BE2C (cell line): ENCODE data around the gene ARHGEF1.

Source experiments
- DNase-seq: peaks from one replicate; pipeline ENCODE4 v3.0.0-alpha.2; 2020
- H3K27me3 ChIP-seq: fragments of 250-450 bp; sonication (Bioruptor Pico); 2 replicates; pipeline ENCODE4 v1.5.1; 2020; ENCODE audit warnings: mild to moderate bottlenecking
- H3K36me3 ChIP-seq: fragments of 250-450 bp; sonication (Bioruptor Pico); 2 replicates; pipeline ENCODE4 v1.5.1; 2020; ENCODE audit warnings: mild to moderate bottlenecking
- H3K4me1 ChIP-seq: fragments of 250-450 bp; sonication (Bioruptor Pico); 2 replicates; pipeline ENCODE4 v1.5.1; 2020
- H3K4me3 ChIP-seq: 2 replicates; pipeline ENCODE4 v1.5.1; 2011; ENCODE audit warnings: low read depth, low read length
- H3K9me3 ChIP-seq: fragments of 250-450 bp; sonication (Bioruptor Pico); 2 replicates; pipeline ENCODE4 v1.5.1; 2020
- CTCF ChIP-seq: IDR thresholded peaks from 2 replicates; pipeline ENCODE4 v1.5.1; 2012; ENCODE audit warnings: mild to moderate bottlenecking, low read depth, low read length

Gene ARHGEF1

GRCh38 chr19:41894350-41894749 lies 11.4 kb downstream of the ARHGEF1 start:
- no peak for TF ChIP-seq CTCF
- H3K9me3 ChIP-seq = no peaks in the 10 kb centered on the region
- DNase-seq = no peak
- no peak overlapping the region for H3K4me3 ChIP-seq
- no peaks in the 10 kb centered on the region for H3K27me3 ChIP-seq
- no peaks in the 10 kb centered on the region for H3K4me1 ChIP-seq
- H3K36me3 ChIP-seq = 0 out of 2 replicates have a peak, but pooled peaks cover 2% of the 10 kb centered on the region

- Histone ChIP-seq H3K9me3 (no peaks in the 10 kb centered on the region), H3K4me3 (no peak overlapping the region), H3K4me1 (no peaks in the 10 kb centered on the region), H3K27me3 (no peaks in the 10 kb centered on the region), H3K36me3 (peaks cover 5% of the 10 kb centered on the region; the same call in 1 of the 2 replicates)
- DNase-seq = peak; percentile 42
- TF ChIP-seq CTCF = peak; percentile 51
These were observed 13.0 kb downstream of the ARHGEF1 start for GRCh38 chr19:41895745-41896580.

DNA sequence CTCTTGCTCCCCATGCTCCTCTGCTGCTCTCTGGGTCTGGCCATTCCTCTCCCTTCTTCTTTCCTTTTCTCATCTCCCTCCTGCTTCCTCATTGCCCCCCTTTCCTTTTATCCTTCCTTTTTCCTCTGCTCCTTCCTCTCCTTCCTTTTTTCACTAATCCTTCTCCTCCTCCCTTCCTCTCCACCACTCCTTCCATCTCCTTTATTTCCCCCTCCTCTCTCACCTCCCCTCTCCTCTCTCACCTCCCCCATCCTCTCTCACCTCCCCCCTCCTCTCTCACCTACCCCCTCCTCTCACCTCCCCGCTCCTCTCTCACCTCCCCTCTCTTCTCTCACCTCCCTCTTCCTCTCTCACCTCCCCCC lies 13.6 kb downstream of the ARHGEF1 start:
- no peak for TF ChIP-seq CTCF
- H3K36me3 ChIP-seq = peaks cover 5% of the 10 kb centered on the region
- H3K4me1 ChIP-seq = no peaks in the 10 kb centered on the region
- H3K4me3 ChIP-seq = no peak overlapping the region
- H3K9me3 ChIP-seq = no peaks in the 10 kb centered on the region
- DNase-seq = no peak
- H3K27me3 ChIP-seq = no peaks in the 10 kb centered on the region

DNA sequence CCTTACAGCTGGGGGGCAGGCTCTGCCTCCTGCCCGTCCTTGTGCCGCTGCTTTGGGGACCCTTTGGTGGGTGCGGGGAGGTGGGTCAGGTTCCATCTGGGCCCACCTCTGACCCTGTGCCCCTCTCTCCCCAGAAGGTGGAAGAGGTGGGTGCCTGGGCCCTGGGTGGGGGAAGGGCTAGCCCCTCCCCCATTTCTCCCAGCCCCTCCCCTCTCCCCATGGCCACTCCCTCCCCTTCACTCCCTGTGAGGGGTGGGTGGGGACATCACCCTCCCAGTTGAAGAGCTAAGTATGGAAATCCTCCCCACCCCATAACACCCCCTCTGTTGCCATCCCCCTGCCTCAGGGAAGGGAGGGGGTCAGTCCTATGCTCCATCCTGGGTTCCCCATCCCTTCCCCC lies 14.2 kb downstream of the ARHGEF1 start:
- DNase-seq = no peak
- no peaks in the 10 kb centered on the region for H3K4me1 ChIP-seq
- H3K4me3 ChIP-seq = no peak overlapping the region
- peaks cover 12% of the 10 kb centered on the region for H3K36me3 ChIP-seq
- TF ChIP-seq CTCF = no peak
- no peaks in the 10 kb centered on the region for H3K9me3 ChIP-seq
- H3K27me3 ChIP-seq = no peaks in the 10 kb centered on the region

DNA sequence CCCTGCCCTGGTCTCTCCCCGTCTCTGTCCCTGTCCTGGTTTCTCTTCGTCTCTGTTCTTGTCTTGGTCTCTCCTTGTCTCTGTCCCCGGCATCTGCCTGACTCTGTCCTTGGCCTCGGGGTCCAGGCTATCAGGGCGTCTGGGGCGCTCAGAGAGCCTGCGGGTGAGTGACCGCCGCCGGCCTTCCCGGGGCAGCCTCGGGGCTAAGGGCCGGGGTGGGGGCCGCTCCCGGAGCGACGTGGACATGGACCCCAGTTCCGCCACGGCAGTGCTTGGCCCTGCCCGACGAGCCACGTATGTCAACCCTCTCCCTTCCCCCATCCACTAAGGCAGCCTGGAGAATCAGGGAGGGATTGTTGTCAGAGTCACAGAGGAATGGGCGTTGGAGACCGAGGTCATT lies 14.8 kb downstream of the ARHGEF1 start:
- Histone ChIP-seq H3K4me3 (no peak overlapping the region), H3K27me3 (no peaks in the 10 kb centered on the region), H3K36me3 (peaks cover 17% of the 10 kb centered on the region), H3K9me3 (no peaks in the 10 kb centered on the region), H3K4me1 (no peaks in the 10 kb centered on the region)
- DNase-seq = no peak
- no peak for TF ChIP-seq CTCF

- TF ChIP-seq CTCF = no peak
- H3K27me3 ChIP-seq = no peaks in the 10 kb centered on the region
- DNase-seq = no peak
- H3K9me3 ChIP-seq = no peaks in the 10 kb centered on the region
- no peak overlapping the region for H3K4me3 ChIP-seq
- H3K4me1 ChIP-seq = no peaks in the 10 kb centered on the region
- peaks cover 19% of the 10 kb centered on the region for H3K36me3 ChIP-seq
These were observed 15.3 kb downstream of the ARHGEF1 start for GRCh38 chr19:41898235-41898634.
